H9 (cell line): ENCODE results near the gene KAZALD1. TPM values are rescaled to one million over a fixed set of nuclear protein-coding genes. Genes with fewer than 3 reads are reported as not detected.
A peak's percentile ranks its signal among the peaks of the same experiment; 100 is the strongest.

Experiments used
- DNase-seq: peaks from one replicate; pipeline ENCODE4 v3.0.0-alpha.2; 2017
- H2AFZ ChIP-seq: one replicate; pipeline ENCODE4 v1.6.1; 2013; ENCODE audit warnings: mild to moderate bottlenecking, low read length, control low read depth, moderate library complexity
- H2AK5ac ChIP-seq: 2 replicates; pipeline ENCODE4 v1.6.1; 2013; ENCODE audit warnings: low read length, control low read depth, mixed read lengths; ENCODE audit not compliant: insufficient read length
- H2BK120ac ChIP-seq: one replicate; pipeline ENCODE4 v1.6.1; 2013; ENCODE audit warnings: low read depth, mild to moderate bottlenecking, low read length, control low read depth, inconsistent platforms; ENCODE audit not compliant: poor library complexity, severe bottlenecking
- H2BK12ac ChIP-seq: 2 replicates; pipeline ENCODE4 v1.6.1; 2013; ENCODE audit warnings: low read length, control low read depth, mixed read lengths, low read depth; ENCODE audit not compliant: insufficient read length
- H2BK15ac ChIP-seq: 2 replicates; pipeline ENCODE4 v1.6.1; 2013; ENCODE audit warnings: low read depth, low read length, control low read depth
- H2BK20ac ChIP-seq: one replicate; pipeline ENCODE4 v1.6.1; 2013; ENCODE audit warnings: low read depth, mild to moderate bottlenecking, low read length, control low read depth, inconsistent platforms; ENCODE audit not compliant: poor library complexity, severe bottlenecking
- H2BK5ac ChIP-seq: 2 replicates; pipeline ENCODE4 v1.6.1; 2013; ENCODE audit warnings: low read length, control low read depth, mixed read lengths; ENCODE audit not compliant: insufficient read length
- H3K14ac ChIP-seq: 2 replicates; pipeline ENCODE4 v1.6.1; 2013; ENCODE audit warnings: low read length, control low read depth; ENCODE audit not compliant: insufficient read depth
- H3K18ac ChIP-seq: 2 replicates; pipeline ENCODE4 v1.6.1; 2013; ENCODE audit warnings: low read depth, mild to moderate bottlenecking, mixed read lengths, low read length, control low read depth; ENCODE audit not compliant: insufficient read length
- H3K23ac ChIP-seq: 2 replicates; pipeline ENCODE4 v1.6.1; 2013; ENCODE audit warnings: low read length, control low read depth, mixed read lengths, low read depth; ENCODE audit not compliant: insufficient read length
- H3K23me2 ChIP-seq: 2 replicates; pipeline ENCODE4 v1.6.1; 2013; ENCODE audit warnings: low read depth, mild to moderate bottlenecking, mixed read lengths, low read length, control low read depth; ENCODE audit not compliant: insufficient read length, poor library complexity, severe bottlenecking
- H3K27ac ChIP-seq: 2 replicates; pipeline ENCODE4 v1.5.1; 2013; ENCODE audit warnings: low read length, control low read depth, mixed read lengths, low read depth; ENCODE audit not compliant: insufficient read length
- H3K27me3 ChIP-seq: 2 replicates; pipeline ENCODE4 v1.6.1; 2013; ENCODE audit warnings: low read length, control low read depth, inconsistent platforms; ENCODE audit not compliant: insufficient read depth
- H3K4ac ChIP-seq: 2 replicates; pipeline ENCODE4 v1.6.1; 2013; ENCODE audit warnings: low read depth, mild to moderate bottlenecking, control low read depth, inconsistent platforms, low read length, moderate library complexity
- H3K4me1 ChIP-seq: 2 replicates; pipeline ENCODE4 v1.6.1; 2013; ENCODE audit warnings: low read length, control low read depth, inconsistent platforms; ENCODE audit not compliant: insufficient read depth
- H3K4me2 ChIP-seq: 2 replicates; pipeline ENCODE4 v1.6.1; 2013; ENCODE audit warnings: low read length, control low read depth, mixed read lengths; ENCODE audit not compliant: insufficient read length, insufficient read depth
- H3K56ac ChIP-seq: 2 replicates; pipeline ENCODE4 v1.6.1; 2013; ENCODE audit warnings: low read depth, mild to moderate bottlenecking, mixed read lengths, low read length, control low read depth; ENCODE audit not compliant: insufficient read length
- H3K79me1 ChIP-seq: 2 replicates; pipeline ENCODE4 v1.6.1; 2013; ENCODE audit warnings: low read depth, mild to moderate bottlenecking, moderate library complexity, low read length, control low read depth, inconsistent platforms; ENCODE audit not compliant: insufficient read depth, poor library complexity, severe bottlenecking
- H3K79me2 ChIP-seq: 2 replicates; pipeline ENCODE4 v1.6.1; 2013; ENCODE audit warnings: low read length, control low read depth, inconsistent platforms; ENCODE audit not compliant: insufficient read depth
- H3K9ac ChIP-seq: 2 replicates; pipeline ENCODE4 v1.6.1; 2013; ENCODE audit warnings: low read length, control low read depth, mixed read lengths; ENCODE audit not compliant: insufficient read length; ENCODE audit errors: extremely low read depth
- H3K9me3 ChIP-seq: one replicate; pipeline ENCODE4 v1.6.1; 2013; ENCODE audit warnings: low read depth, low read length, inconsistent platforms; ENCODE audit not compliant: control insufficient read depth
- H3T11ph ChIP-seq: one replicate; pipeline ENCODE4 v1.6.1; 2013; ENCODE audit warnings: mild to moderate bottlenecking, low read length, control low read depth, inconsistent platforms
- H4K20me1 ChIP-seq: one replicate; pipeline ENCODE4 v1.6.1; 2013; ENCODE audit not compliant: control insufficient read depth, insufficient read length, insufficient read depth
- H4K5ac ChIP-seq: 2 replicates; pipeline ENCODE4 v1.6.1; 2013; ENCODE audit warnings: low read depth, mild to moderate bottlenecking, mixed read lengths, low read length, control low read depth; ENCODE audit not compliant: insufficient read length
- H4K8ac ChIP-seq: replicated peaks from 2 replicates; pipeline ENCODE4 v1.6.1; 2013; ENCODE audit warnings: low read length, control low read depth, mixed read lengths, low read depth; ENCODE audit not compliant: insufficient read length
- H4K91ac ChIP-seq: 2 replicates; pipeline ENCODE4 v1.6.1; 2013; ENCODE audit warnings: low read depth, mild to moderate bottlenecking, moderate library complexity, mixed read lengths, low read length, control low read depth; ENCODE audit not compliant: insufficient read length
- H3K27ac Mint-ChIP-seq, 3 experiments: 2 replicates in 2 of 3; 3 replicates in 1 of 3; pipeline ENCODE4 v1.8.0; 2020 to 2021; ENCODE audit warnings: mixed read lengths in 3 of 3, mild to moderate bottlenecking in 1 of 3, moderate library complexity in 1 of 3
- H3K27me3 Mint-ChIP-seq: 2 replicates; pipeline ENCODE4 v1.8.0; 2021; ENCODE audit warnings: low read depth, mild to moderate bottlenecking, moderate library complexity, mixed read lengths
- H3K36me3 Mint-ChIP-seq, 3 experiments: 2 replicates in 2 of 3; 3 replicates in 1 of 3; pipeline ENCODE4 v1.8.0; 2020 to 2021; ENCODE audit warnings: low read depth in 3 of 3, mixed read lengths in 3 of 3; ENCODE audit not compliant: insufficient read depth in 1 of 3
- H3K4me1 Mint-ChIP-seq, 2 experiments: 2 replicates each; pipeline ENCODE4 v1.8.0; 2020; ENCODE audit warnings: mixed read lengths in 2 of 2
- H3K4me3 Mint-ChIP-seq, 2 experiments: 2 replicates in 1 of 2; 3 replicates in 1 of 2; pipeline ENCODE4 v1.8.0; 2020 to 2021; ENCODE audit warnings: mild to moderate bottlenecking in 2 of 2, mixed read lengths in 2 of 2, moderate library complexity in 1 of 2
- H3K9me3 Mint-ChIP-seq, 2 experiments: 2 replicates in 1 of 2; 3 replicates in 1 of 2; pipeline ENCODE4 v1.8.0; 2020; ENCODE audit warnings: mild to moderate bottlenecking in 2 of 2, mixed read lengths in 2 of 2, moderate library complexity in 1 of 2
- WGBS: extraction: QIAGEN DNeasy Blood & Tissue Kit; methylation state at CpG from one replicate; pipeline ENCODE4 v1.1.7; 2013; ENCODE audit warnings: missing lambda C conversion rate, low lambda C conversion rate, mixed read lengths; ENCODE audit not compliant: insufficient read length; ENCODE audit errors: extremely low coverage; 5-methylcytosine and 5-hydroxymethylcytosine counted together
- total RNA-seq: library from RNA; stranded (reverse); gene quantifications from 2 replicates; pipeline ENCODE4 v1.2.1, GENCODE V29; 2021
- TF ChIP-seq, protein P1 (sequence below): fragments of 200-600 bp; sonication (generic); conservative IDR thresholded peaks from 3 replicates; pipeline ENCODE4 v1.8.0; 2021; ENCODE audit warnings: antibody characterized with exemption, mild to moderate bottlenecking

The KAZALD1 gene
- total RNA-seq, 1 experiment from 2014 or later = 2.9 TPM

DNA sequence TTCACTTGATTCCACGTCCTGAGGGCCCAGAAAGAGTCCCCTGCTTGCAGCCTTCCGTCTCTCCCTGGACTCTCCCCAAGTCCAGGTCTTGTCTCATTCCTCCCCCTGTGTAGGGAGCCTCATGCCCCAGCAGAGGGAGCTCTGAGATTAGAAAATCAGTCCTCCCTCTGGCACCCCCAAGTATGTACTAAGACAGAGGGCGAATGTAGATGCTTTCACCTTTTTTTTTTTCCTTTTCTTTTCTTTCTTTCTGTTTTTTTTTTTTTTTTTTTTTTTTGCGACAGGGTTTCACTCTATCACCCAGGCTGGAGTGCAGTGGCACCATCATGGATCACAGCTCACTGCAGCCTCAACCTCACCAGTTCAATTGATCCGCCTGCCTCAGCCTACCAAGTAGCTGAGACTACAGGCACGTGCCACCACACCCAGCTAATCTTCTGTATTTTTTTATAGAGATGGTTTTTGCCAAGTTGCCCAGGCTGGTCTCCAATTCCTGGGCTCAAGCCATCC is 20.5 kb upstream of the KAZALD1 start:
- Histone ChIP-seq H3K79me2 (no peaks in the 10 kb centered on the region), H3K4me2 (no peak overlapping the region), H3K14ac (no peak overlapping the region), H3K23me2 (peaks cover 7% of the 10 kb centered on the region), H3K23ac (no peak overlapping the region), H2BK5ac (no peak overlapping the region), H4K8ac (no peak overlapping the region), H3K79me1 (no peaks in the 10 kb centered on the region), H3K27ac (no peak overlapping the region), H3K27me3 (peaks cover 11% of the 10 kb centered on the region; the same call in 1 of the 2 replicates), H3K56ac (no peak overlapping the region), H4K91ac (no peak overlapping the region), H3K4ac (no peak overlapping the region), H2BK15ac (no peak overlapping the region), H4K20me1 (no peaks in the 10 kb centered on the region), H2BK120ac (no peak overlapping the region), H3K9ac (no peak overlapping the region), H3K4me1 (peaks cover 2% of the 10 kb centered on the region; the same call in 1 of the 2 replicates), H3T11ph (no peak overlapping the region), H2BK12ac (no peak overlapping the region), H2BK20ac (no peak overlapping the region), H2AK5ac (no peak overlapping the region), H3K18ac (no peak overlapping the region), H2AFZ (no peak overlapping the region), H4K5ac (no peak overlapping the region), H3K9me3 (no peaks in the 10 kb centered on the region)
- no peaks in the 10 kb centered on the region for H3K9me3 Mint-ChIP-seq
- H3K27me3 Mint-ChIP-seq = peaks cover 59% of the 10 kb centered on the region
- H3K27ac Mint-ChIP-seq = no peak overlapping the region
- TF ChIP-seq, protein P1, sequence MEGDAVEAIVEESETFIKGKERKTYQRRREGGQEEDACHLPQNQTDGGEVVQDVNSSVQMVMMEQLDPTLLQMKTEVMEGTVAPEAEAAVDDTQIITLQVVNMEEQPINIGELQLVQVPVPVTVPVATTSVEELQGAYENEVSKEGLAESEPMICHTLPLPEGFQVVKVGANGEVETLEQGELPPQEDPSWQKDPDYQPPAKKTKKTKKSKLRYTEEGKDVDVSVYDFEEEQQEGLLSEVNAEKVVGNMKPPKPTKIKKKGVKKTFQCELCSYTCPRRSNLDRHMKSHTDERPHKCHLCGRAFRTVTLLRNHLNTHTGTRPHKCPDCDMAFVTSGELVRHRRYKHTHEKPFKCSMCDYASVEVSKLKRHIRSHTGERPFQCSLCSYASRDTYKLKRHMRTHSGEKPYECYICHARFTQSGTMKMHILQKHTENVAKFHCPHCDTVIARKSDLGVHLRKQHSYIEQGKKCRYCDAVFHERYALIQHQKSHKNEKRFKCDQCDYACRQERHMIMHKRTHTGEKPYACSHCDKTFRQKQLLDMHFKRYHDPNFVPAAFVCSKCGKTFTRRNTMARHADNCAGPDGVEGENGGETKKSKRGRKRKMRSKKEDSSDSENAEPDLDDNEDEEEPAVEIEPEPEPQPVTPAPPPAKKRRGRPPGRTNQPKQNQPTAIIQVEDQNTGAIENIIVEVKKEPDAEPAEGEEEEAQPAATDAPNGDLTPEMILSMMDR = peak; percentile 92
- H3K4me1 Mint-ChIP-seq = peaks cover 14 to 28% of the 10 kb centered on the region in 2 experiments
- peaks cover 0 to 2% (median 0%) of the 10 kb centered on the region in 3 experiments; a peak in 2 of 7 replicates for H3K36me3 Mint-ChIP-seq
- no peak overlapping the region for H3K4me3 Mint-ChIP-seq
- no CpG with 5 or more reads among the region's 6 CpGs for WGBS
- peak; percentile 84 for DNase-seq
